Neural progenitor cell (in vitro differentiated cells): ENCODE results near the gene FAHD1. TPM values are rescaled to one million over a fixed set of nuclear protein-coding genes. Genes with fewer than 3 reads are reported as not detected.

Experiments
- DNase-seq: peaks from one replicate; pipeline ENCODE4 v3.0.0-alpha.2; 2016; ENCODE audit warnings: low spot score
- H2AFZ ChIP-seq: fragments of 200-600 bp; sonication (generic); replicated peaks from 2 replicates; pipeline ENCODE4 v1.6.1; 2016; ENCODE audit warnings: antibody characterized with exemption
- H3F3A ChIP-seq: fragments of 200-600 bp; sonication (generic); 2 replicates; pipeline ENCODE4 v1.6.1; 2016; ENCODE audit warnings: antibody characterized with exemption, low read depth
- H3K27ac ChIP-seq: fragments of 200-600 bp; sonication (generic); 2 replicates; pipeline ENCODE4 v1.5.1; 2016; ENCODE audit warnings: mild to moderate bottlenecking
- H3K27me3 ChIP-seq: fragments of 200-600 bp; sonication (generic); 2 replicates; pipeline ENCODE4 v1.6.1; 2016; ENCODE audit warnings: mild to moderate bottlenecking, moderate library complexity
- H3K36me3 ChIP-seq: fragments of 200-600 bp; sonication (generic); 2 replicates; pipeline ENCODE4 v1.5.1; 2016
- H3K4me1 ChIP-seq: fragments of 200-600 bp; sonication (generic); 2 replicates; pipeline ENCODE4 v1.6.1; 2016; ENCODE audit warnings: mixed run types
- H3K4me2 ChIP-seq: fragments of 200-600 bp; sonication (generic); 2 replicates; pipeline ENCODE4 v1.6.1; 2016
- H3K4me3 ChIP-seq: fragments of 200-600 bp; sonication (generic); 2 replicates; pipeline ENCODE4 v1.5.1; 2016
- H3K79me2 ChIP-seq: fragments of 200-600 bp; sonication (generic); 2 replicates; pipeline ENCODE4 v1.6.1; 2016; ENCODE audit warnings: low read depth
- H3K9ac ChIP-seq: fragments of 200-600 bp; sonication (generic); 2 replicates; pipeline ENCODE4 v1.6.1; 2016
- H3K9me3 ChIP-seq: fragments of 200-600 bp; sonication (generic); 2 replicates; pipeline ENCODE4 v1.5.1; 2016; ENCODE audit warnings: low read depth
- H4K20me1 ChIP-seq: fragments of 200-600 bp; sonication (generic); 2 replicates; pipeline ENCODE4 v1.6.1; 2016; ENCODE audit warnings: low read depth
- H3K27ac Mint-ChIP-seq: 3 replicates; pipeline ENCODE4 v1.8.0; 2021; ENCODE audit warnings: mixed read lengths
- H3K27me3 Mint-ChIP-seq: 2 replicates; pipeline ENCODE4 v1.8.0; 2022; ENCODE audit warnings: low read depth, mild to moderate bottlenecking, inconsistent platforms, moderate library complexity, mixed read lengths; ENCODE audit not compliant: insufficient read depth
- H3K36me3 Mint-ChIP-seq: 3 replicates; pipeline ENCODE4 v1.8.0; 2021; ENCODE audit warnings: mixed read lengths
- H3K4me1 Mint-ChIP-seq: 3 replicates; pipeline ENCODE4 v1.8.0; 2021; ENCODE audit warnings: mixed read lengths
- H3K4me3 Mint-ChIP-seq: 3 replicates; pipeline ENCODE4 v1.8.0; 2021; ENCODE audit warnings: mild to moderate bottlenecking, moderate library complexity, mixed read lengths
- H3K9me3 Mint-ChIP-seq: 3 replicates; pipeline ENCODE4 v1.8.0; 2020; ENCODE audit warnings: mixed read lengths
- CTCF ChIP-seq: fragments of 200-600 bp; sonication (generic); IDR thresholded peaks from 2 replicates; pipeline ENCODE4 v1.5.1; 2017; ENCODE audit warnings: antibody characterized with exemption, mild to moderate bottlenecking
- EZH2 ChIP-seq: fragments of 200-600 bp; sonication (generic); IDR thresholded peaks from 2 replicates; pipeline ENCODE4 v1.6.1; 2017; ENCODE audit warnings: antibody characterized with exemption, mild to moderate bottlenecking, moderate library complexity
- EZH2phosphoT487 ChIP-seq: fragments of 200-600 bp; sonication (generic); IDR thresholded peaks from 2 replicates; pipeline ENCODE4 v1.6.1; 2017; ENCODE audit warnings: antibody characterized with exemption
- total RNA-seq: library from RNA; depleted of rRNA; stranded (reverse); fragments of >200 nt; gene quantifications from 2 replicates; pipeline ENCODE4 v1.2.3, GENCODE V29; 2015; ENCODE audit warnings: low replicate concordance

FAHD1 gene
- total RNA-seq, 1 donor from 2014 or later, result 21.6 TPM

DNA sequence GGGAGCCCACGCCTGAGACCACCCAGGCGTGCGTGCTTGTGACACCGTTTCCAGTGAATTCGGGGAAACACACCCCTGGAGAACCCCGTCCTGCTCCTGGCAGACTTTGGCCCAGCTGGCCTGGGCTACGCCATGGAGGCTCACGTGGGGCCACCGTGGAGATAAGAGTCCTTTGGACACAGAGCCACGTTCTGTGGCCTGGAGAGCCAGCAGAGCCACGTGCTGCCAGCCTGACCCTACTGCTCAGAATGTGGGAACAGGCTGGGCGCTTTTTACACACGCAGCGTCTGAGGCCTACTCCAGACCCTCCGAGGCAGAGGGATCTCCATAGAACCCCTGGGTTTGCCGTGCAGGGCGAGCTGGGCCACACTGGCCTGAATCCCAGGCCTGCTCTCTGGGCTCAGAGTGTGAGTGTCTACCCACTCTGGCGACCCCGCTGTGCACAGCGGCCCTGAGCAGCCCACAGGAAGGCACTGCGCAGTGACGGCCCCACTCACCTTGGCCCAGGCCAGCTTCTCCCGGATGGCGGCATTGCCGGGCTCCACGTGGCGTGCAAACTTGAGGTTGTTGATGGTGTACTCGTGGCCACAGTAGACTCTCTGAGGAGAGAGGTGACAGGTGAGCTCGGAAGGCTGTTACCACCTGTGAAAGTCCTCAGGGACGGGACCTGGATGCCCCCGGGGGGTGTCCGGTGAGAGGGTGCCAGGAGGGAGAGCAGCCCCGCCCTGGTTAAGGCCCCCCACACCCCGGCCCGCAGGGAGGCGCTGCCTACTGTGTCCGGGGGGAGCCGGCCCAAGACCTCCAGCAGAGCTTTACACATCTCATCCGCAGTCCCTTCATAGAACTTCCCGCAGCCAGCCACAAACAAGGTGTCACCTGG, 10.4 kb upstream of the FAHD1 start:
- Histone ChIP-seq H3K9me3 (no peaks in the 10 kb centered on the region), H3K4me1 (no peaks in the 10 kb centered on the region), H3K9ac (no peak overlapping the region), H3K4me3 (no peak overlapping the region), H3F3A (peaks cover 5% of the 10 kb centered on the region), H3K27me3 (no peaks in the 10 kb centered on the region), H3K36me3 (no peaks in the 10 kb centered on the region), H3K79me2 (no peaks in the 10 kb centered on the region), H2AFZ (no peak overlapping the region), H3K27ac (no peak overlapping the region), H4K20me1 (no peaks in the 10 kb centered on the region), H3K4me2 (no peak overlapping the region)
- no peak for TF ChIP-seq EZH2
- TF ChIP-seq EZH2phosphoT487, result no peak
- TF ChIP-seq CTCF, result no peak
- H3K27me3 Mint-ChIP-seq, result no peaks in the 10 kb centered on the region
- no peak overlapping the region for H3K27ac Mint-ChIP-seq
- no peak for DNase-seq
- peaks cover 9% of the 10 kb centered on the region for H3K36me3 Mint-ChIP-seq
- H3K4me1 Mint-ChIP-seq, result no peaks in the 10 kb centered on the region
- no peaks in the 10 kb centered on the region for H3K9me3 Mint-ChIP-seq
- no peak overlapping the region for H3K4me3 Mint-ChIP-seq

- no peaks in the 10 kb centered on the region for H3K27me3 ChIP-seq
- no peak for DNase-seq
- H3K79me2 ChIP-seq, result no peaks in the 10 kb centered on the region
- H3F3A ChIP-seq, result peaks cover 5% of the 10 kb centered on the region
- no peak overlapping the region for H3K9ac ChIP-seq
- Mint-ChIP-seq H3K27me3 (no peaks in the 10 kb centered on the region), H3K27ac (no peak overlapping the region), H3K9me3 (no peaks in the 10 kb centered on the region), H3K4me1 (no peaks in the 10 kb centered on the region), H3K36me3 (peaks cover 9% of the 10 kb centered on the region), H3K4me3 (no peak overlapping the region)
- H3K9me3 ChIP-seq, result no peaks in the 10 kb centered on the region
- H2AFZ ChIP-seq, result no peak overlapping the region
- H3K4me1 ChIP-seq, result no peaks in the 10 kb centered on the region
- no peaks in the 10 kb centered on the region for H3K36me3 ChIP-seq
- H3K27ac ChIP-seq, result no peak overlapping the region
- no peak for TF ChIP-seq CTCF
- TF ChIP-seq EZH2phosphoT487, result no peak
- no peak for TF ChIP-seq EZH2
- H3K4me2 ChIP-seq, result no peak overlapping the region
- no peaks in the 10 kb centered on the region for H4K20me1 ChIP-seq
- no peak overlapping the region for H3K4me3 ChIP-seq
Observed at GRCh38 chr16:1817276-1817589, 9.8 kb upstream of the FAHD1 start.

GRCh38 chr16:1817716-1818115, 9.3 kb upstream of the FAHD1 start:
- Histone ChIP-seq H3K4me3 (no peak overlapping the region), H3K9me3 (no peaks in the 10 kb centered on the region), H3F3A (peaks cover 5% of the 10 kb centered on the region), H3K79me2 (no peaks in the 10 kb centered on the region), H3K4me2 (no peak overlapping the region), H4K20me1 (peaks cover under 1% of the 10 kb centered on the region), H3K27ac (no peak overlapping the region), H3K9ac (no peak overlapping the region), H3K4me1 (no peaks in the 10 kb centered on the region), H3K36me3 (no peaks in the 10 kb centered on the region), H3K27me3 (no peaks in the 10 kb centered on the region), H2AFZ (no peak overlapping the region)
- Mint-ChIP-seq H3K9me3 (no peaks in the 10 kb centered on the region), H3K4me3 (no peak overlapping the region), H3K4me1 (no peaks in the 10 kb centered on the region), H3K36me3 (peaks cover 9% of the 10 kb centered on the region), H3K27me3 (no peaks in the 10 kb centered on the region), H3K27ac (no peak overlapping the region)
- TF ChIP-seq CTCF (no peak), EZH2phosphoT487 (no peak), EZH2 (no peak)
- no peak for DNase-seq
